Heart left ventricle (tissue), 13 donors: ENCODE data around the gene PLK5.

Experiments
- POLR2A ChIP-seq, 2 donors: fragments of 450-650 bp; IDR thresholded peaks; one replicate each; pipeline ENCODE4 v1.6.1; 2017; ENCODE audit warnings: antibody characterized with exemption in 2 of 2, mild to moderate bottlenecking in 2 of 2, moderate library complexity in 2 of 2
- TF ChIP-seq, protein P1 (sequence below), 12 donors: fragments of 200-600 bp; sonication (generic) in 4 of 12; IDR thresholded peaks; one replicate each; pipeline versions ENCODE4 v1.5.0 to v1.8.0; 2018 to 2022; ENCODE audit warnings: antibody characterized with exemption in 12 of 12, mild to moderate bottlenecking in 5 of 12
- donor health status: ischemic (EF 13 %, LVEDD 7.1; RV severe dilation, severe dysfunction).
- donor health status: DM: no; HTN: yes; CAD: no.
- donor health status: DM: no; HTN: no; CAD: no.
- donor health status: ischemic (EF 25% LVEDD 6.9; RV normal size, moderate dysfunction).
- donor health status: ischemic (EF 25% LVEDD 5.7; RV mildly dilated, moderate dysfunction).
- donor health status: ischemic (EF 35%, LVEDD 5.7; RV mildly dilated, moderate dysfunction).
- donor health status: nonischemic (EF 11% LVEDD 7.7; RV severe dilation, severe dysfunction).
- donor health status: DM: yes; HTN: yes; CAD: no.
- donor health status: PGD.
- donor health status: ischemic (EF 29% LVEDD 5.4; RV normal size, mild dysfunction).
- donor health status: nonischemic (EF 23%, LVEDD 6.1; RV moderate dilation, normal function).

DNA sequence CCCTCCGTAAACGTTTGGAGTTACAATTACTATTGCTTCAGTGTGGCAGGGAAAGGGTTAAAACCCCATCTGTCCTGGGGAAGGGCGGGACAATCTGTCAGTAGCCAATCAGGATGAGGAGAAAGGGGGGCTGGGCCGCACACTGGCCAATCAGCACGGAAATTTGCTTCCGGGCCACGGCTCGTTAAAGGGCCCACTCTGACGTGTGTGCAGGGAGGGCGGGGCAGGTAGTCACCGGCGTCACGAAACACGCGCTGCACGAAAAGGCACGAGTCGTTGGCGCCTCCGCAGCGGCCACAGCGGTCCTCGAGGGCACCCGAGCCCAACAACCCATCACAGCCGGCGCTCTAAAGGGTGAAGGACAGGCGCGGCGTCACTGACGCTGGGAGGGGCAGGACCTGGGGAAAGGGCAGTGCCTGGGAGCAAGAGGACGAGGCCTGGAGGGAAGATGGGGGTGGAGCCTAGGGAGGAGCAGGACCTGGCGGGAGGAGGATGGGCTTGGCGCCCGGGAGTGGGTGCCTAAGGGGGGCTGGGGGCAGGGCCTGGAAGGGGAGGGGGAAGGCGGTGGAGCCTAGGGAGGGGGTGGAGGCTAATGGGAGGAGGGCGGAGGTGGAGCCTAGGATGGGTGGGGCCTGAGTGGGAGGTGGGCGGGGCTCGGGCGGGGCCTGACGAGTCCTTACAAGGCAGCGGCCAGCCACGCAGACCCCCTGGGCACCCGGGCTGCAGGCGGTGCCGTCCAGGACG is 15.9 kb upstream of the PLK5 start:
- TF ChIP-seq, protein P1, sequence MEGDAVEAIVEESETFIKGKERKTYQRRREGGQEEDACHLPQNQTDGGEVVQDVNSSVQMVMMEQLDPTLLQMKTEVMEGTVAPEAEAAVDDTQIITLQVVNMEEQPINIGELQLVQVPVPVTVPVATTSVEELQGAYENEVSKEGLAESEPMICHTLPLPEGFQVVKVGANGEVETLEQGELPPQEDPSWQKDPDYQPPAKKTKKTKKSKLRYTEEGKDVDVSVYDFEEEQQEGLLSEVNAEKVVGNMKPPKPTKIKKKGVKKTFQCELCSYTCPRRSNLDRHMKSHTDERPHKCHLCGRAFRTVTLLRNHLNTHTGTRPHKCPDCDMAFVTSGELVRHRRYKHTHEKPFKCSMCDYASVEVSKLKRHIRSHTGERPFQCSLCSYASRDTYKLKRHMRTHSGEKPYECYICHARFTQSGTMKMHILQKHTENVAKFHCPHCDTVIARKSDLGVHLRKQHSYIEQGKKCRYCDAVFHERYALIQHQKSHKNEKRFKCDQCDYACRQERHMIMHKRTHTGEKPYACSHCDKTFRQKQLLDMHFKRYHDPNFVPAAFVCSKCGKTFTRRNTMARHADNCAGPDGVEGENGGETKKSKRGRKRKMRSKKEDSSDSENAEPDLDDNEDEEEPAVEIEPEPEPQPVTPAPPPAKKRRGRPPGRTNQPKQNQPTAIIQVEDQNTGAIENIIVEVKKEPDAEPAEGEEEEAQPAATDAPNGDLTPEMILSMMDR (IDR thresholded peaks at IDR 0.05): no peak
- no peak for TF ChIP-seq POLR2A (IDR thresholded peaks at IDR 0.05)
